H9 (cell line): ENCODE results near the gene LRRC8E. TPM values are rescaled to one million over a fixed set of nuclear protein-coding genes. Genes with fewer than 3 reads are reported as not detected.
A peak's percentile ranks its signal among the peaks of the same experiment; 100 is the strongest.

Experiments used
- DNase-seq: peaks from one replicate; pipeline ENCODE4 v3.0.0-alpha.2; 2017
- H2AFZ ChIP-seq: one replicate; pipeline ENCODE4 v1.6.1; 2013; ENCODE audit warnings: mild to moderate bottlenecking, low read length, control low read depth, moderate library complexity
- H2AK5ac ChIP-seq: 2 replicates; pipeline ENCODE4 v1.6.1; 2013; ENCODE audit warnings: low read length, control low read depth, mixed read lengths; ENCODE audit not compliant: insufficient read length
- H2BK120ac ChIP-seq: one replicate; pipeline ENCODE4 v1.6.1; 2013; ENCODE audit warnings: low read depth, mild to moderate bottlenecking, low read length, control low read depth, inconsistent platforms; ENCODE audit not compliant: poor library complexity, severe bottlenecking
- H2BK12ac ChIP-seq: 2 replicates; pipeline ENCODE4 v1.6.1; 2013; ENCODE audit warnings: low read length, control low read depth, mixed read lengths, low read depth; ENCODE audit not compliant: insufficient read length
- H2BK15ac ChIP-seq: 2 replicates; pipeline ENCODE4 v1.6.1; 2013; ENCODE audit warnings: low read depth, low read length, control low read depth
- H2BK20ac ChIP-seq: one replicate; pipeline ENCODE4 v1.6.1; 2013; ENCODE audit warnings: low read depth, mild to moderate bottlenecking, low read length, control low read depth, inconsistent platforms; ENCODE audit not compliant: poor library complexity, severe bottlenecking
- H2BK5ac ChIP-seq: 2 replicates; pipeline ENCODE4 v1.6.1; 2013; ENCODE audit warnings: low read length, control low read depth, mixed read lengths; ENCODE audit not compliant: insufficient read length
- H3K14ac ChIP-seq: 2 replicates; pipeline ENCODE4 v1.6.1; 2013; ENCODE audit warnings: low read length, control low read depth; ENCODE audit not compliant: insufficient read depth
- H3K18ac ChIP-seq: 2 replicates; pipeline ENCODE4 v1.6.1; 2013; ENCODE audit warnings: low read depth, mild to moderate bottlenecking, mixed read lengths, low read length, control low read depth; ENCODE audit not compliant: insufficient read length
- H3K23ac ChIP-seq: 2 replicates; pipeline ENCODE4 v1.6.1; 2013; ENCODE audit warnings: low read length, control low read depth, mixed read lengths, low read depth; ENCODE audit not compliant: insufficient read length
- H3K23me2 ChIP-seq: 2 replicates; pipeline ENCODE4 v1.6.1; 2013; ENCODE audit warnings: low read depth, mild to moderate bottlenecking, mixed read lengths, low read length, control low read depth; ENCODE audit not compliant: insufficient read length, poor library complexity, severe bottlenecking
- H3K27ac ChIP-seq: 2 replicates; pipeline ENCODE4 v1.5.1; 2013; ENCODE audit warnings: low read length, control low read depth, mixed read lengths, low read depth; ENCODE audit not compliant: insufficient read length
- H3K27me3 ChIP-seq: 2 replicates; pipeline ENCODE4 v1.6.1; 2013; ENCODE audit warnings: low read length, control low read depth, inconsistent platforms; ENCODE audit not compliant: insufficient read depth
- H3K4ac ChIP-seq: 2 replicates; pipeline ENCODE4 v1.6.1; 2013; ENCODE audit warnings: low read depth, mild to moderate bottlenecking, control low read depth, inconsistent platforms, low read length, moderate library complexity
- H3K4me1 ChIP-seq: 2 replicates; pipeline ENCODE4 v1.6.1; 2013; ENCODE audit warnings: low read length, control low read depth, inconsistent platforms; ENCODE audit not compliant: insufficient read depth
- H3K4me2 ChIP-seq: 2 replicates; pipeline ENCODE4 v1.6.1; 2013; ENCODE audit warnings: low read length, control low read depth, mixed read lengths; ENCODE audit not compliant: insufficient read length, insufficient read depth
- H3K56ac ChIP-seq: 2 replicates; pipeline ENCODE4 v1.6.1; 2013; ENCODE audit warnings: low read depth, mild to moderate bottlenecking, mixed read lengths, low read length, control low read depth; ENCODE audit not compliant: insufficient read length
- H3K79me1 ChIP-seq: 2 replicates; pipeline ENCODE4 v1.6.1; 2013; ENCODE audit warnings: low read depth, mild to moderate bottlenecking, moderate library complexity, low read length, control low read depth, inconsistent platforms; ENCODE audit not compliant: insufficient read depth, poor library complexity, severe bottlenecking
- H3K79me2 ChIP-seq: 2 replicates; pipeline ENCODE4 v1.6.1; 2013; ENCODE audit warnings: low read length, control low read depth, inconsistent platforms; ENCODE audit not compliant: insufficient read depth
- H3K9ac ChIP-seq: 2 replicates; pipeline ENCODE4 v1.6.1; 2013; ENCODE audit warnings: low read length, control low read depth, mixed read lengths; ENCODE audit not compliant: insufficient read length; ENCODE audit errors: extremely low read depth
- H3K9me3 ChIP-seq: one replicate; pipeline ENCODE4 v1.6.1; 2013; ENCODE audit warnings: low read depth, low read length, inconsistent platforms; ENCODE audit not compliant: control insufficient read depth
- H3T11ph ChIP-seq: one replicate; pipeline ENCODE4 v1.6.1; 2013; ENCODE audit warnings: mild to moderate bottlenecking, low read length, control low read depth, inconsistent platforms
- H4K20me1 ChIP-seq: one replicate; pipeline ENCODE4 v1.6.1; 2013; ENCODE audit not compliant: control insufficient read depth, insufficient read length, insufficient read depth
- H4K5ac ChIP-seq: 2 replicates; pipeline ENCODE4 v1.6.1; 2013; ENCODE audit warnings: low read depth, mild to moderate bottlenecking, mixed read lengths, low read length, control low read depth; ENCODE audit not compliant: insufficient read length
- H4K8ac ChIP-seq: replicated peaks from 2 replicates; pipeline ENCODE4 v1.6.1; 2013; ENCODE audit warnings: low read length, control low read depth, mixed read lengths, low read depth; ENCODE audit not compliant: insufficient read length
- H4K91ac ChIP-seq: 2 replicates; pipeline ENCODE4 v1.6.1; 2013; ENCODE audit warnings: low read depth, mild to moderate bottlenecking, moderate library complexity, mixed read lengths, low read length, control low read depth; ENCODE audit not compliant: insufficient read length
- H3K27ac Mint-ChIP-seq, 3 experiments: 2 replicates in 2 of 3; 3 replicates in 1 of 3; pipeline ENCODE4 v1.8.0; 2020 to 2021; ENCODE audit warnings: mixed read lengths in 3 of 3, mild to moderate bottlenecking in 1 of 3, moderate library complexity in 1 of 3
- H3K27me3 Mint-ChIP-seq: 2 replicates; pipeline ENCODE4 v1.8.0; 2021; ENCODE audit warnings: low read depth, mild to moderate bottlenecking, moderate library complexity, mixed read lengths
- H3K36me3 Mint-ChIP-seq, 3 experiments: 2 replicates in 2 of 3; 3 replicates in 1 of 3; pipeline ENCODE4 v1.8.0; 2020 to 2021; ENCODE audit warnings: low read depth in 3 of 3, mixed read lengths in 3 of 3; ENCODE audit not compliant: insufficient read depth in 1 of 3
- H3K4me1 Mint-ChIP-seq, 2 experiments: 2 replicates each; pipeline ENCODE4 v1.8.0; 2020; ENCODE audit warnings: mixed read lengths in 2 of 2
- H3K4me3 Mint-ChIP-seq, 2 experiments: 2 replicates in 1 of 2; 3 replicates in 1 of 2; pipeline ENCODE4 v1.8.0; 2020 to 2021; ENCODE audit warnings: mild to moderate bottlenecking in 2 of 2, mixed read lengths in 2 of 2, moderate library complexity in 1 of 2
- H3K9me3 Mint-ChIP-seq, 2 experiments: 2 replicates in 1 of 2; 3 replicates in 1 of 2; pipeline ENCODE4 v1.8.0; 2020; ENCODE audit warnings: mild to moderate bottlenecking in 2 of 2, mixed read lengths in 2 of 2, moderate library complexity in 1 of 2
- CTCF ChIP-seq: fragments of 200-600 bp; sonication (generic); conservative IDR thresholded peaks from 3 replicates; pipeline ENCODE4 v1.8.0; 2021; ENCODE audit warnings: antibody characterized with exemption, mild to moderate bottlenecking
- WGBS: extraction: QIAGEN DNeasy Blood & Tissue Kit; methylation state at CpG from one replicate; pipeline ENCODE4 v1.1.7; 2013; ENCODE audit warnings: missing lambda C conversion rate, low lambda C conversion rate, mixed read lengths; ENCODE audit not compliant: insufficient read length; ENCODE audit errors: extremely low coverage; 5-methylcytosine and 5-hydroxymethylcytosine counted together
- total RNA-seq: library from RNA; stranded (reverse); gene quantifications from 2 replicates; pipeline ENCODE4 v1.2.1, GENCODE V29; 2021

LRRC8E gene
- total RNA-seq, 1 experiment from 2014 or later = 4.8 TPM

DNA sequence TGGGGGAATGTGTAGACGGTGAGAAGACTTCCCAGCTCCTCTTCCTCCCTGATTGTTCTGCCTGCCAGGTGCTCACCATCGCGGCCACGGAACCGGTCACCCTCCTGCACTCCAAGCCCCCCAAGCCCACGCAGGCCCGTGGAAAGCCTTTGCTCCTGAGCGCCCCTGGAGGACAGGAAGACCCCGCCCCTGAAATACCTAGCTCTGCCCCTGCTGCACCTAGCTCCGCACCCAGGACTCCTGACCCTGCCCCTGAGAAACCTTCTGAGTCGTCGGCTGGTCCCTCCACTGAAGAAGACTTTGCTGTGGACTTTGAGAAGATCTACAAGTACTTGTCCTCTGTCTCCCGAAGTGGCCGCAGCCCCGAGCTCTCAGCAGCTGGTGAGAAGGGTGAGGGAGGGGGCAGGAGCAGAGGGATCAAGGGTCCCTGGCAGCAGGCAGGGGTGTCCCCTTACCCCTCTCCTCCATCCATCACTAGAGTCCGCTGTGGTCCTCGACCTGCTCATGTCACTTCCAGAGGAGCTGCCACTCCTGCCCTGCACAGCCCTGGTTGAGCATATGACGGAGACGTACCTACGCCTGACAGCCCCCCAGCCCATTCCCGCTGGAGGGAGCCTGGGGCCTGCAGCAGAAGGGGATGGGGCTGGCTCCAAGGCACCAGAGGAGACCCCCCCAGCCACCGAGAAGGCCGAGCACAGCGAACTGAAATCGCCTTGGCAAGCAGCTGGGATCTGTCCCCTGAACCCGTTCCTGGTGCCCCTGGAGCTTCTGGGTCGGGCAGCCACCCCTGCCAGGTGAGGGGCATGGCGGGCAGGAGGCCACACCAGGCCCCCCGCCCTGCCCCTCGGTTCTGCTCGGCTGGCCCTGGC lies 33.9 kb downstream of the LRRC8E start:
- no peaks in the 10 kb centered on the region for H3K79me1 ChIP-seq
- H3K9me3 ChIP-seq = no peaks in the 10 kb centered on the region
- H2BK120ac ChIP-seq = no peak overlapping the region
- no peak overlapping the region for H2AFZ ChIP-seq
- no peak overlapping the region for H3K9ac ChIP-seq
- H3K4me2 ChIP-seq = no peak overlapping the region
- no peak overlapping the region for H3K23ac ChIP-seq
- H3K56ac ChIP-seq = no peak overlapping the region
- no peaks in the 10 kb centered on the region for H4K20me1 ChIP-seq
- no peak overlapping the region for H2BK12ac ChIP-seq
- no peak for DNase-seq
- 0 out of 2 replicates have a peak, but pooled peaks cover 4% of the 10 kb centered on the region for H3K4me1 ChIP-seq
- Mint-ChIP-seq H3K4me1 (peaks cover 20 to 25% of the 10 kb centered on the region in 2 experiments), H3K4me3 (peak overlapping the region in 1 of 2 experiments; percentile 55; a peak in 1 of 5 replicates), H3K9me3 (no peaks in the 10 kb centered on the region; a peak in 1 of 5 replicates), H3K27ac (no peak overlapping the region), H3K27me3 (peaks cover 24% of the 10 kb centered on the region), H3K36me3 (peaks cover 7 to 16% (median 12%) of the 10 kb centered on the region in 3 experiments; a peak in 5 of 7 replicates)
- peaks cover 3% of the 10 kb centered on the region; the same call in 1 of the 2 replicates for H3K27me3 ChIP-seq
- no peaks in the 10 kb centered on the region for H3K79me2 ChIP-seq
- no peak overlapping the region for H2BK15ac ChIP-seq
- no CpG with 5 or more reads among the region's 31 CpGs for WGBS
- H3K14ac ChIP-seq = no peak overlapping the region
- H4K91ac ChIP-seq = no peak overlapping the region
- no peak overlapping the region for H3K4ac ChIP-seq
- H2AK5ac ChIP-seq = no peak overlapping the region
- H3K18ac ChIP-seq = no peak overlapping the region
- no peak overlapping the region for H3K27ac ChIP-seq
- no peak overlapping the region for H2BK5ac ChIP-seq
- H4K5ac ChIP-seq = no peak overlapping the region
- peaks cover 11% of the 10 kb centered on the region for H3K23me2 ChIP-seq
- no peak overlapping the region for H4K8ac ChIP-seq
- TF ChIP-seq CTCF = peak; percentile 26; the same call in 1 of the 3 replicates
- H3T11ph ChIP-seq = no peak overlapping the region
- H2BK20ac ChIP-seq = no peak overlapping the region
